Measurements from ENCODE around the gene CHPF.

Gene CHPF

DNA sequence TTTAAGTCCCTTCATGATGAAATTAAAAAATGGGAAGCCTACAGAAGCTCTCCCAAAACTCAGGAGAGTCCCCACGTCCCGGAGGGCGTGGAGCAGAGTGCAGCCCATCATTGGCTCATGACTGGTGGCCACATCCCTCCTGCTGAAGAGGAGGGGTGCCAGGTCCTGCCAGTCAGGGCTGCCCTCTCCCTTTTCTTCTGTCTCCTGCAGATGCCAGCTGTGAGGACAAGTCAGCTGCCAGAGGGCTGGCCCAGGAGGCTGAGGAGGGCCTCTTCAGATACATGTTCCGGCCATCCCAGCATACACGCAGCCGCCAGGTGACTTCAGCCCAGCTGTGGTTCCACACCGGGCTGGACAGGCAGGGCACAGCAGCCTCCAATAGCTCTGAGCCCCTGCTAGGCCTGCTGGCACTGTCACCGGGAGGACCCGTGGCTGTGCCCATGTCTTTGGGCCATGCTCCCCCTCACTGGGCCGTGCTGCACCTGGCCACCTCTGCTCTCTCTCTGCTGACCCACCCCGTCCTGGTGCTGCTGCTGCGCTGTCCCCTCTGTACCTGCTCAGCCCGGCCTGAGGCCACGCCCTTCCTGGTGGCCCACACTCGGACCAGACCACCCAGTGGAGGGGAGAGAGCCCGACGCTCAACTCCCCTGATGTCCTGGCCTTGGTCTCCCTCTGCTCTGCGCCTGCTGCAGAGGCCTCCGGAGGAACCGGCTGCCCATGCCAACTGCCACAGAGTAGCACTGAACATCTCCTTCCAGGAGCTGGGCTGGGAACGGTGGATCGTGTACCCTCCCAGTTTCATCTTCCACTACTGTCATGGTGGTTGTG is 31.1 kb upstream of the CHPF start:
- WGBS, 2 experiments: 91 to 92% methylated on average over 22 of the region's 22 CpGs
- Histone ChIP-seq H3K4me3 (ENCODE audit: insufficient read depth, low read depth, low read length) (no peak overlapping the region), H3K27me3 (ENCODE audit: control insufficient read depth, insufficient read depth, low read length, poor library complexity, severe bottlenecking) (peaks cover 12% of the 10 kb centered on the region), H3K36me3 (ENCODE audit: control insufficient read depth, insufficient read depth, low read length) (no peaks in the 10 kb centered on the region), H3K27ac (ENCODE audit: insufficient read depth, low read depth, low read length, poor library complexity, severe bottlenecking) (no peak overlapping the region), H3K4me1 (ENCODE audit: control insufficient read depth, insufficient read depth, low read length) (peaks cover 44% of the 10 kb centered on the region), H3K9me3 (ENCODE audit: control insufficient read depth, low read length) (no peaks in the 10 kb centered on the region)

DNA sequence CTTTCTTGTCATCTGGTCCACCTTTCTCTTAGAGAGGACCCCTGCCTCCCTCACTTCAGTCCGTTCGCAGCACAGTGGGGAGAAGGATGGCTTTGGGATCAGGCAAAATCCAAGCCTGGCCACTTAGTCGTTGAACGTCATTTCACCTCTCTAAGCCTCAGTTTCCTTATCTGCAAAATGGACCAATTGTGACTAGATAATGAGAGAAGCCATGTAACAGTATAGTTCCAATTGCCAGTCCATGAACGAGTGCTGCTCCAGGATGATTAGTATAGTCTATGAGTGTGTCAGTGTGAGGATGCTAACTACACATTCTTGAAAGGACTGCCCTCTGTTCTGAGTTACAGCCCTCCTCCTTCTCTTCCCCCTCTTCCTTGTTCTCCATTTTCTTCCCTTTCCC is 29.6 kb upstream of the CHPF start:
- H3K4me1 ChIP-seq (ENCODE audit: control insufficient read depth, insufficient read depth, low read length): peaks cover 30% of the 10 kb centered on the region
- WGBS, 2 experiments: 92 to 93% methylated on average over 5 of the region's 5 CpGs
- H3K9me3 ChIP-seq (ENCODE audit: control insufficient read depth, low read length): no peaks in the 10 kb centered on the region
- H3K27ac ChIP-seq (ENCODE audit: insufficient read depth, low read depth, low read length, poor library complexity, severe bottlenecking): no peak overlapping the region
- no peak overlapping the region for H3K4me3 ChIP-seq (ENCODE audit: insufficient read depth, low read depth, low read length)
- no peaks in the 10 kb centered on the region for H3K36me3 ChIP-seq (ENCODE audit: control insufficient read depth, insufficient read depth, low read length)
- H3K27me3 ChIP-seq (ENCODE audit: control insufficient read depth, insufficient read depth, low read length, poor library complexity, severe bottlenecking): peaks cover 15% of the 10 kb centered on the region

DNA sequence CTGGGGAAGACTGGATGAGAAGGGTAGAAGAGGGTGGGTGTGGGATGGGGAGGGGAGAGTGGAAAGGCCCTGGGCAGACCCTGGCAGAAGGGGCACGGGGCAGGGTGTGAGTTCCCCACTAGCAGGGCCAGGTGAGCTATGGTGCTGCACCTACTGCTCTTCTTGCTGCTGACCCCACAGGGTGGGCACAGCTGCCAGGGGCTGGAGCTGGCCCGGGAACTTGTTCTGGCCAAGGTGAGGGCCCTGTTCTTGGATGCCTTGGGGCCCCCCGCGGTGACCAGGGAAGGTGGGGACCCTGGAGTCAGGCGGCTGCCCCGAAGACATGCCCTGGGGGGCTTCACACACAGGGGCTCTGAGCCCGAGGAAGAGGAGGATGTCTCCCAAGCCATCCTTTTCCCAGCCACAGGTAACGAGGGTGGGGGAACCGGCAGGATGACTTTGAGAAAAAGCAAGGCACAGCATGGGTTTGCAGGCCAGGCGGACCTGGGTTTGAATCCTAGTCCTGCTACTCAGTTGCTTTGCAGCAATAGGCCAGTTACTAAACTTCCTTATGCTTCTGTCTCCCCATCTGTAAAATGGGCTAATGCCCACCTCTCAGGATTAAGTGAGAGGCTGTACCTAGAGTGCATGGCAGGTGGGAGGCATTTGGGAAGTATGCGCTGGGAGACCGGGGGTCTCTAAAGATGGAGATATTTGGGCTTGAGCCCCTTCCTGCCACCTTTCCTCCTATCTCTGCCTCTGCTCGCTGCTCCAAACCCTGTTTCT is 28.8 kb upstream of the CHPF start, which contains the start of gene INHA:
Gene INHA (plus strand): TSS at position 74 of the 765 bp plus-strand sequence. CDS start 65 bp downstream, at position 139.
- Histone ChIP-seq H3K4me1 (ENCODE audit: control insufficient read depth, insufficient read depth, low read length) (peaks cover 24% of the 10 kb centered on the region), H3K4me3 (ENCODE audit: insufficient read depth, low read depth, low read length) (peak within 1 kb of the TSS; percentile 43), H3K36me3 (ENCODE audit: control insufficient read depth, insufficient read depth, low read length) (no peaks in the 10 kb centered on the region), H3K27ac (ENCODE audit: insufficient read depth, low read depth, low read length, poor library complexity, severe bottlenecking) (no peak within 1 kb of the TSS), H3K9me3 (ENCODE audit: control insufficient read depth, low read length) (no peaks in the 10 kb centered on the region), H3K27me3 (ENCODE audit: control insufficient read depth, insufficient read depth, low read length, poor library complexity, severe bottlenecking) (peaks cover 15% of the 10 kb centered on the region)
- 90 to 91% methylated on average over 13 of the region's 13 CpGs for WGBS, 2 experiments

DNA sequence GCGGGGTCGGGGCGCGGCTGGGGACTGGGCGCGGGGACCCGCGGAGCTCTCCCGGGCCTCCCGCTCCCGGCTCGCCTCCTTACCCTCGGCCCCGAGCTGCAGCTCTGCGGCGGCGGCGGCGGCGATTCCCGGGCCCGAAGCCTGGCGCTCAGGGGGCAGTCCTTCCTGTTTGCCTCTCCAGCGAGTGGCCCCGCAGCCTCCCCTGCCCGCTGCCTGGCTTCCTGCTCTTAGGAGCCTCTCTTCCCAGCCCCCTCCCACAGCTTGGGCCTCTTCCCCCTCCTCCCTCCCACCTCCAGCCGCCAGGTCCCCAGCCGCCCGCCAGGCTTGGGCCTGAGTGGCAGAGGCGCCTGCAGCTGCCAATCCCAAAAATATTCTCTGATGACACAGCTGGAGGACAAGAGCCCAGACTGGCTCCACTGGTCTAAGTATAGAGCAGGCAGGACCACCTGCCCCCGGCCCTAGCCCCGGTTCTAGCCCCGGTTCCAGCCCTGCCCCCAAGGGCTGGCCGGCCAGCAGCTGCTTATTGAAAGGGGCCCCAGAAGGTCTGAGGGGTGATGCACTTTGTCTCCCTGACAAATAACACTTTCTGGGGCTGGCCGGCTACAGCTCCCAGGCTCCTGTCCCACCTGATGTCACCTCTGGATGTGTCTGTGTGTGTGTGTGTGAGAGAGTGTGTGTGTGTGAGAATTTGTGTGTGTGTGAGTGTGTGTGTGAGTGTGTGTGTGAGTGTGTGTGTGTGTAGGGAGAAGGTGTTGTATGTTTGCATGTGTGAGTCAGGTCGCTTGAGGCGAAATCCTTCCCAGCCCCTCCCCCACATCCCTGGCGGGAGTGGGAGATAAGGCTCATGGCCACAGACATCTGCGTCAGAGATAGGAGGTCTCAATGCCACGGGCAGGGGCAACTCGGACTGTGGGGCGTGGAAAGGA is 28.0 kb upstream of the CHPF start, which contains the start of gene OBSL1:
Gene OBSL1 (minus strand): TSS at position 229 of the 926 bp plus-strand sequence. CDS start 307 bp downstream, outside the sequence.
- Histone ChIP-seq H3K4me3 (ENCODE audit: insufficient read depth, low read depth, low read length) (peak within 1 kb of the TSS; percentile 43), H3K4me1 (ENCODE audit: control insufficient read depth, insufficient read depth, low read length) (peaks cover 16% of the 10 kb centered on the region), H3K27ac (ENCODE audit: insufficient read depth, low read depth, low read length, poor library complexity, severe bottlenecking) (no peak within 1 kb of the TSS), H3K9me3 (ENCODE audit: control insufficient read depth, low read length) (no peaks in the 10 kb centered on the region), H3K36me3 (ENCODE audit: control insufficient read depth, insufficient read depth, low read length) (no peaks in the 10 kb centered on the region), H3K27me3 (ENCODE audit: control insufficient read depth, insufficient read depth, low read length, poor library complexity, severe bottlenecking) (peaks cover 15% of the 10 kb centered on the region)
- WGBS, 2 experiments: 11 to 12% methylated on average over 41 to 42 of the region's 42 CpGs

DNA sequence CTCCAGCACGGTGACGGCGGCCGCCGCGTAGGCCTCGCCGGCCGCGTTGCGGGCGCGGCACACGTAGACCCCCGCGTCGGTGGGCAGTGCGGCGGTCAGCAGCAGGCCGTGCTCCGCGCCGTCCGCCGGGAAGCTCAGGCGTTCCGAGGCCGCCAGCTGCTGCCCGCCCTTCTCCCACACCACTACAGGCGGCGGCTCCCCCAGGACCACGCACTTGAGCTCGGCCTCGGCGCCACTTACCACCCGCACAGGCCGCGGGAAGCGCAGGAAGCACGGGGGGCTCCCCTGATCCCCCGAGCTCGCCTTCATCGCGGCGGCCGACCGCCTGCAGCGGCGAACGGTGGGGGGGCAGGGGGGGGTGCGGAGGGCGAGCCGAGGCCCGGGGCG is 27.3 kb upstream of the CHPF start:
- peak overlapping the region; percentile 43 for H3K4me3 ChIP-seq (ENCODE audit: insufficient read depth, low read depth, low read length)
- peaks cover 9% of the 10 kb centered on the region for H3K4me1 ChIP-seq (ENCODE audit: control insufficient read depth, insufficient read depth, low read length)
- 0% methylated on average over 55 of the region's 55 CpGs for WGBS, 2 experiments
- H3K9me3 ChIP-seq (ENCODE audit: control insufficient read depth, low read length): no peaks in the 10 kb centered on the region
- no peak overlapping the region for H3K27ac ChIP-seq (ENCODE audit: insufficient read depth, low read depth, low read length, poor library complexity, severe bottlenecking)
- H3K36me3 ChIP-seq (ENCODE audit: control insufficient read depth, insufficient read depth, low read length): no peaks in the 10 kb centered on the region
- peaks cover 15% of the 10 kb centered on the region for H3K27me3 ChIP-seq (ENCODE audit: control insufficient read depth, insufficient read depth, low read length, poor library complexity, severe bottlenecking)

DNA sequence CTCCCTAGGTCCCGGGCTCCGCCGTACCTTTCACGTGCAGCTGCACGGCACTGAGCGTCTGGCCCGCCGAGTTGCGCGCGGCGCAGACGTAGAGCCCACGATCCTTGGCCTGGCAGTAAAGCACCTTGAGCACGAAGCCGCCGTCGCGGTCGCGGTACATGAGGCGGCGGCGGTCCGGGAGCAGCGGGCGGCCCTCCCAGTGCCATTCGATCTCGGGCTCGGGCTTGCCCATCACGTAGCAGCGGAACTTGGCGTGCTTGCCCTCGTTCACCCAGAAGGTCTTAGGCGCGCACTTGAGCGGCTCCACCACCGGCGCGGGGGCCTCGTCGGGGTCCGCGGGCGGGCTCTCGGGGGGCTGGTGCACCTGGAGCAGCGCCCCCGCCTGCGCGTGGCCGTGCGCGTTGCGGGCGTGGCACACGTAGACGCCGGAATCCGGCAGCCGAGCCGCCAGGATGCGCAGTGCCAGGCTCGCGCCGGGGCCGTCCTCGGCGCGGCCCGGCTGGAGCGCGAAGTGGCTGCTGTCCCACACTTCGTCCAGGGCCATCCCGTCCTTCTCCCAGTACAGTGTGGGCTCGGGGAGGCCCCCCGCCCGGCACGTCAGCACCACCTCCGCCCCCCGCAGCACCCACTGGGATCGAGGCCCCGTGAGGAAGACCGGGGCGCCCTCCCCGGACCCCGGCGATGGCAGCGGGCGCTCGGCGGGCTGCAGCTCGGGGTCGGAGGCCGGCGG is 26.8 kb upstream of the CHPF start:
- Histone ChIP-seq H3K4me3 (ENCODE audit: insufficient read depth, low read depth, low read length) (peak overlapping the region; percentile 43), H3K27ac (ENCODE audit: insufficient read depth, low read depth, low read length, poor library complexity, severe bottlenecking) (no peak overlapping the region), H3K27me3 (ENCODE audit: control insufficient read depth, insufficient read depth, low read length, poor library complexity, severe bottlenecking) (peaks cover 15% of the 10 kb centered on the region), H3K9me3 (ENCODE audit: control insufficient read depth, low read length) (no peaks in the 10 kb centered on the region), H3K36me3 (ENCODE audit: control insufficient read depth, insufficient read depth, low read length) (no peaks in the 10 kb centered on the region), H3K4me1 (ENCODE audit: control insufficient read depth, insufficient read depth, low read length) (peaks cover 6% of the 10 kb centered on the region)
- WGBS, 2 experiments: 10% methylated on average over 95 of the region's 95 CpGs

DNA sequence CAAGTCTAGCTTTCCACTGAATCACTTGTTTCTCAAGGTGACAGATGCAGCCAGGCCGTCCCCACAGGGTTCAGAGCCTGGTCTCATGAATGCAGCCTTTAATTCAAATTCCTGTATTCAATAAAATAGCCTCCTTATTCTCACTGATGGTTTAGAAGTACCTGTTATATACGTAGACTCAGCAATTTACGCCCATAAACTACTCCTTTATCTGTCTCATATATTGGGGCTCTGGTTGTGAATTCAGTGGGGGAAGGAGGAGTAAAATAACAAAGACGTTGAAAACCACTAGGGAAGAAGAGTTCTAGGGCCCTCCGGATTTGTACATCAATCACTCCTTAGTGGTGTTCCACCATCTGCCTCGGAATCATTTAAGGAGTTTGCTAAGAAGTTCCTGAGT is 26.0 kb upstream of the CHPF start:
- WGBS, 2 experiments: 82 to 87% methylated on average over 5 to 6 of the region's 6 CpGs

DNA sequence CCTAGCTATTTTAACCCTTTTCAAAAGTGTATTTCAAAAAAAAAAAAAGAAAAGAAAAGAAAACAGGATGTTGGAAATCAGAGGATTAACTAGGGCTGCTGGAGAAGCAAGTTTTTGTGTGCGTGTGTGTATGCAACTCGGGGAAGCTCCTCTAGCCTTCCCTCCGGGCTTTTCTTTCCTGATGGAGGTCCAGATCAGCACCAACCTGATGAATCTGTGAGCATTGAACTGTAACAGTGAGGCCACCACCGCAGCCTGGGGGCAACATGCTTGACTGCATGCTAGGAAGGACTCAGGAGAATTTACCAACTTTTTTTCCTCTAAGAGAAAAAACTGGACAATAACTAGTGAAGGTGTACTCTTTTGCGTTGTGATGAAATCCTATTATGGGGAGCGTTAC is 25.4 kb upstream of the CHPF start:
- Histone ChIP-seq H3K9me3 (ENCODE audit: control insufficient read depth, low read length) (no peaks in the 10 kb centered on the region), H3K4me3 (ENCODE audit: insufficient read depth, low read depth, low read length) (no peak overlapping the region), H3K27me3 (ENCODE audit: control insufficient read depth, insufficient read depth, low read length, poor library complexity, severe bottlenecking) (peaks cover 15% of the 10 kb centered on the region), H3K4me1 (ENCODE audit: control insufficient read depth, insufficient read depth, low read length) (peaks cover 6% of the 10 kb centered on the region), H3K27ac (ENCODE audit: insufficient read depth, low read depth, low read length, poor library complexity, severe bottlenecking) (no peak overlapping the region), H3K36me3 (ENCODE audit: control insufficient read depth, insufficient read depth, low read length) (peaks cover 3% of the 10 kb centered on the region)
- WGBS, 2 experiments: 89 to 90% methylated on average over 6 of the region's 6 CpGs

More for the DNA sequence above, 26.0 kb upstream of the CHPF start:
- Histone ChIP-seq H3K27me3 (ENCODE audit: control insufficient read depth, insufficient read depth, low read length, poor library complexity, severe bottlenecking) (peaks cover 15% of the 10 kb centered on the region), H3K4me1 (ENCODE audit: control insufficient read depth, insufficient read depth, low read length) (peaks cover 6% of the 10 kb centered on the region), H3K36me3 (ENCODE audit: control insufficient read depth, insufficient read depth, low read length) (peaks cover under 1% of the 10 kb centered on the region), H3K9me3 (ENCODE audit: control insufficient read depth, low read length) (no peaks in the 10 kb centered on the region), H3K27ac (ENCODE audit: insufficient read depth, low read depth, low read length, poor library complexity, severe bottlenecking) (no peak overlapping the region), H3K4me3 (ENCODE audit: insufficient read depth, low read depth, low read length) (peak overlapping the region; percentile 43)

DNA sequence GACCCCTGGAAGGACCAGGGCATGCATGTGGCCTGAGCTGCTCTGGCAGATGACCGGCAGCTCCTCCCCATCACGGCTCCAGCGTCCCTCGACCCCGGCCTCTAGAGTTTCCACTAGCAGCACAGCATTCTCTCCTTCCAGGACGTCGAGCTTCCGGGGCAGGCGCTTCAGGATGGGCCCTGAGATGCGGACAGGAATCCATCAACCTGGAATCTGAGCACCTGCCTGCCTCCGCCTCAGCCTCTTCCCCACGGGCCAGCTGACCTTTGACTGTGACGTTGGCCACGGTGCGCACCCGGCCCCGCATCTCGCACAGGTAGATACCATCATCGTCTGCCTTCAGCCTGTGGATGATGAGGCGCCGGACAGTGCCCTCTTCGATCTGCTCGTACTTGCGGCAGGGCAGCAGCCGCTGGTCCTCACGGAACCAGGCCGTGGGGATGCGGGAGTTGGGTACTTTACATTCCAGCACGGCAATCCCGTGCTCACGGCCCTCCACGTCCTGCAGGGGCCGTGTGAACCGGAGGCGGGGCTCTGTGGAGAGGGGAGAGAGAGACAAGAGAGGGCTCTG is 24.3 kb upstream of the CHPF start:
- peaks cover 15% of the 10 kb centered on the region for H3K27me3 ChIP-seq (ENCODE audit: control insufficient read depth, insufficient read depth, low read length, poor library complexity, severe bottlenecking)
- no peak overlapping the region for H3K4me3 ChIP-seq (ENCODE audit: insufficient read depth, low read depth, low read length)
- H3K9me3 ChIP-seq (ENCODE audit: control insufficient read depth, low read length): no peaks in the 10 kb centered on the region
- 93 to 94% methylated on average over 35 of the region's 35 CpGs for WGBS, 2 experiments
- peaks cover 6% of the 10 kb centered on the region for H3K4me1 ChIP-seq (ENCODE audit: control insufficient read depth, insufficient read depth, low read length)
- no peak overlapping the region for H3K27ac ChIP-seq (ENCODE audit: insufficient read depth, low read depth, low read length, poor library complexity, severe bottlenecking)
- H3K36me3 ChIP-seq (ENCODE audit: control insufficient read depth, insufficient read depth, low read length): peaks cover 3% of the 10 kb centered on the region

Measured in ectodermal cell (in vitro differentiated cells).